HepG2 (cell line): ENCODE results near the gene ESYT2. TPM values are rescaled to one million over a fixed set of nuclear protein-coding genes. Genes with fewer than 3 reads are reported as not detected.

ENCODE experiments used
- ATAC-seq: fragments of 200-7000 bp; cut with Tn5 transposase; 3 replicates; pipeline ENCODE4 v1.9.1; 2020; ENCODE audit warnings: mild to moderate bottlenecking, moderate library complexity
- BruUV-seq: library from RNA; stranded (reverse); fragments of 400-500 nt; replicated peaks from 2 replicates; lab custom pipeline; 2021; lab: Mats Ljungman, UMichigan
- CTCF ChIA-PET: fragments of 300-600 bp; formaldehyde crosslinking; extraction: SDS; loops from one replicate; lab custom pipeline; 2021; ENCODE audit warnings: low total read pairs, inconsistent platforms, low intra/inter-chr PET ratio; lab: Yijun Ruan, JAX
- POLR2A ChIA-PET: fragments of 350-600 bp; sonication (Branson Sonifier 250); formaldehyde crosslinking; loops from one replicate; lab custom pipeline; 2020; ENCODE audit warnings: antibody characterized with exemption, inconsistent platforms; lab: Yijun Ruan, JAX
- DNase-seq: peaks from one replicate; pipeline ENCODE4 v3.0.0-alpha.2; 2015; ENCODE audit warnings: low spot score
- FAIRE-seq: peaks from 3 replicates; lab custom pipeline; 2011; peaks lifted over from hg19 to GRCh38; lab: Jason Lieb, UNC
- H2AFZ ChIP-seq: one replicate; pipeline ENCODE4 v1.6.1; 2011; ENCODE audit warnings: low read length, inconsistent platforms
- H3K27ac ChIP-seq: fragments of 300-600 bp; 3 replicates; pipeline ENCODE4 v1.8.0; 2011; ENCODE audit warnings: mixed run types, mild to moderate bottlenecking, mixed read lengths, low read length, inconsistent platforms; ENCODE audit not compliant: insufficient read depth; ENCODE audit errors: extremely low read length
- H3K27me3 ChIP-seq, 2 experiments: fragments of 200-600 bp in 1 of 2; 2 replicates in 1 of 2; 3 replicates in 1 of 2; pipeline versions ENCODE4 v1.6.0 to v1.8.0; 2011; ENCODE audit warnings: low read length in 2 of 2, mild to moderate bottlenecking in 2 of 2, moderate library complexity in 2 of 2, inconsistent platforms in 1 of 2; ENCODE audit not compliant: insufficient read depth in 2 of 2, control insufficient read depth in 1 of 2
- H3K36me3 ChIP-seq, 2 experiments: fragments of 200-600 bp in 1 of 2; replicated peaks in 1 of 2; 2 replicates in 1 of 2; 3 replicates in 1 of 2; pipeline versions ENCODE4 v1.5.1 to v1.8.0; 2011; ENCODE audit warnings: low read length in 2 of 2, inconsistent platforms in 1 of 2; ENCODE audit not compliant: insufficient read depth in 2 of 2, control insufficient read depth in 1 of 2
- H3K4me1 ChIP-seq: 2 replicates; pipeline ENCODE4 v1.5.1; 2012; ENCODE audit warnings: low read length, inconsistent platforms; ENCODE audit not compliant: insufficient read depth
- H3K4me2 ChIP-seq: 2 replicates; pipeline ENCODE4 v1.6.0; 2011; ENCODE audit warnings: low read depth, low read length, inconsistent platforms
- H3K4me3 ChIP-seq, 3 experiments: fragments of 200-600 bp in 1 of 3; sonication (generic), shearing (Covaris generic) in 1 of 3; replicated peaks in 1 of 3; 2 replicates each; pipeline ENCODE4 v1.5.1; 2011 to 2016; ENCODE audit warnings: low read length in 3 of 3, inconsistent platforms in 2 of 3, low read depth in 2 of 3, mild to moderate bottlenecking in 2 of 3, control low read depth in 1 of 3, mixed read lengths in 1 of 3; ENCODE audit not compliant: insufficient read depth in 1 of 3
- H3K79me2 ChIP-seq: one replicate; pipeline ENCODE4 v1.6.1; 2011; ENCODE audit warnings: low read length, inconsistent platforms; ENCODE audit not compliant: insufficient read depth
- H3K9ac ChIP-seq: 2 replicates; pipeline ENCODE4 v1.6.0; 2011; ENCODE audit warnings: mild to moderate bottlenecking, low read depth, low read length, inconsistent platforms; ENCODE audit not compliant: insufficient read depth
- H3K9me3 ChIP-seq: 2 replicates; pipeline ENCODE4 v1.5.1; 2012; ENCODE audit warnings: mild to moderate bottlenecking, low read length
- H4K20me1 ChIP-seq: 2 replicates; pipeline ENCODE4 v1.6.0; 2011; ENCODE audit warnings: inconsistent platforms, mild to moderate bottlenecking, low read length, moderate library complexity; ENCODE audit not compliant: insufficient read depth
- CTCF ChIP-seq: sonication (generic); formaldehyde crosslinking; IDR thresholded peaks from 2 replicates; pipeline ENCODE4 v1.5.0; 2020; ENCODE audit warnings: mild to moderate bottlenecking, missing genetic modification reagents, moderate library complexity
- E2F2 ChIP-seq: sonication (generic); formaldehyde crosslinking; IDR thresholded peaks from 2 replicates; pipeline ENCODE4 v1.4.0; 2020; ENCODE audit warnings: missing genetic modification reagents, borderline replicate concordance
- NR2C2 ChIP-seq: sonication (generic); formaldehyde crosslinking; IDR thresholded peaks from 2 replicates; pipeline ENCODE4 v1.4.0; 2020; ENCODE audit warnings: missing genetic modification reagents, mild to moderate bottlenecking, moderate library complexity, borderline replicate concordance
- REST ChIP-seq, 2 experiments: IDR thresholded peaks; 2 replicates each; pipeline ENCODE4 v1.6.1; 2011 to 2012; ENCODE audit warnings: low read length in 2 of 2, borderline replicate concordance in 1 of 2, low read depth in 1 of 2, mild to moderate bottlenecking in 1 of 2, moderate library complexity in 1 of 2
- SYNCRIP ChIP-seq: fragments of 200-400 bp; formaldehyde crosslinking; IDR thresholded peaks from 2 replicates; pipeline ENCODE4 v1.6.1; 2018; ENCODE audit warnings: mild to moderate bottlenecking, low read depth, low read length; ENCODE audit not compliant: insufficient read depth
- XBP1 ChIP-seq: sonication (generic); formaldehyde crosslinking; IDR thresholded peaks from 2 replicates; pipeline ENCODE4 v1.5.0; 2020; ENCODE audit warnings: missing genetic modification reagents
- ZBTB4 ChIP-seq: sonication (generic); formaldehyde crosslinking; IDR thresholded peaks from 2 replicates; pipeline ENCODE4 v1.4.0; 2020; ENCODE audit warnings: missing genetic modification reagents, mild to moderate bottlenecking, borderline replicate concordance
- ZC3H4 ChIP-seq: sonication (generic); formaldehyde crosslinking; IDR thresholded peaks from 2 replicates; pipeline ENCODE4 v1.4.0; 2020; ENCODE audit warnings: missing genetic modification reagents, borderline replicate concordance
- ZNF670 ChIP-seq: sonication (generic); formaldehyde crosslinking; IDR thresholded peaks from 2 replicates; pipeline ENCODE4 v1.8.0; 2022; ENCODE audit warnings: mild to moderate bottlenecking, missing genetic modification reagents, borderline replicate concordance
- ZNF800 ChIP-seq: sonication (generic); formaldehyde crosslinking; IDR thresholded peaks from 2 replicates; pipeline ENCODE4 v1.4.0; 2020; ENCODE audit warnings: missing genetic modification reagents
- ZNF816 ChIP-seq: sonication (generic); formaldehyde crosslinking; IDR thresholded peaks from 2 replicates; pipeline ENCODE4 v1.8.0; 2022; ENCODE audit warnings: missing genetic modification reagents, mild to moderate bottlenecking, borderline replicate concordance
- WGBS: methylation state at CpG from one replicate; pipeline ENCODE4 v1.1.6; 2017; ENCODE audit warnings: low lambda C conversion rate; 5-methylcytosine and 5-hydroxymethylcytosine counted together
- in situ Hi-C: cut with HindIII; loops from 2 replicates; pipeline ENCODE4 v1.10.0; 2017; ENCODE audit warnings: low pct_unique_long_range_greater_than_20kb; ENCODE audit not compliant: extremely low pct_ligation_motif_present
- intact Hi-C: fragments of 100-400 bp; cut with micrococcal nuclease; formaldehyde crosslinking; loops from one replicate; pipeline ENCODE4 v1.10.0; 2022; ENCODE audit not compliant: unreplicated experiment
- polyA plus RNA-seq, 8 experiments: library from polyadenylated mRNA; depleted of rRNA in 3 of 8; stranded (reverse) in 7 of 8; unstranded in 1 of 8; fragments of >200 nt; fragmentation: Illumina TruSeq in 4 of 8; extraction: Trizol in 4 of 8; gene quantifications; 2 replicates each; pipeline versions ENCODE4 v1.2.1 to v1.2.3, GENCODE V29; 2011 to 2016; ENCODE audit warnings: low read depth in 4 of 8, missing spikeins in 1 of 8, mixed read lengths in 1 of 8; ENCODE audit not compliant: insufficient read depth in 1 of 8
- total RNA-seq, 5 experiments: library from RNA; depleted of rRNA; stranded (reverse); fragments of >200 nt; fragmentation: Illumina TruSeq; extraction: Trizol; gene quantifications; 2 replicates each; pipeline ENCODE4 v1.2.3, GENCODE V29; 2016; ENCODE audit warnings: low read depth in 1 of 5

The ESYT2 gene
- total and polyA plus RNA-seq, 2 of the 13 experiments (the other 11 are each of a cell fraction or from before 2014, with no cell fraction given): 28.5 to 37.3 TPM

- no peak overlapping the region for H3K4me3 ChIP-seq
- H3K27ac ChIP-seq: no peak overlapping the region
- intact Hi-C loops (no loop called here), in situ Hi-C loops (no loop called here)
- no peak for ATAC-seq
- no peak overlapping the region for H3K4me2 ChIP-seq
- H3K4me1 ChIP-seq: no peaks in the 10 kb centered on the region
- no peak overlapping the region for H3K9ac ChIP-seq
- ChIA-PET CTCF (no interaction called here), POLR2A (no interaction called here)
- no TSS peak for BruUV-seq
- no peaks in the 10 kb centered on the region for H4K20me1 ChIP-seq
- DNase-seq: no peak
- H3K36me3 ChIP-seq: peaks cover 20 to 78% of the 10 kb centered on the region in 2 experiments; a peak in 4 of 5 replicates
- no peak for FAIRE-seq
- H3K27me3 ChIP-seq: no peaks in the 10 kb centered on the region
- H3K79me2 ChIP-seq: no peaks in the 10 kb centered on the region
- 98% methylated on average over 10 of the region's 10 CpGs for WGBS
- H2AFZ ChIP-seq: no peak overlapping the region
- H3K9me3 ChIP-seq: no peaks in the 10 kb centered on the region
- TF ChIP-seq ZBTB4 (no peak), E2F2 (no peak), NR2C2 (no peak), CTCF (CRISPR knock-in tag) (no peak), ZNF670 (no peak), ZNF800 (CRISPR knock-in tag) (no peak), SYNCRIP (no peak), ZNF816 (CRISPR knock-in tag) (no peak), XBP1 (CRISPR knock-in tag) (no peak), ZC3H4 (no peak), REST (IDR thresholded peaks at IDR 0.05; ENCODE audit: borderline replicate concordance in 1 of 2, low read depth in 1 of 2, low read length in 2 of 2) (no peak)
Observed at GRCh38 chr7:158791107-158791506, 38.2 kb downstream of the ESYT2 start.
